ENCODE measurements around the gene SEMG1.

Gene SEMG1

GRCh38 chr20:45221076-45221475, 14.2 kb downstream of the SEMG1 start, which contains the start of gene SEMG2:
SEMG2 (plus strand) TSS chr20:45221373; CDS start chr20:45221390, 17 bp downstream.
- no peak for DNase-seq (ENCODE audit: low spot score)

GRCh38 chr20:45223136-45223535, 16.3 kb downstream of the SEMG1 start:
- no peak for DNase-seq (ENCODE audit: low spot score)

GRCh38 chr20:45226287-45226686, 19.5 kb downstream of the SEMG1 start:
- no peak for DNase-seq (ENCODE audit: low spot score)

GRCh38 chr20:45229264-45230056, 22.6 kb downstream of the SEMG1 start:
- peak; percentile 33 for DNase-seq (ENCODE audit: low spot score)

GRCh38 chr20:45230631-45231030, 23.8 kb downstream of the SEMG1 start:
- no peak for DNase-seq (ENCODE audit: low spot score)

- no peak for DNase-seq (ENCODE audit: low spot score)
Observed at GRCh38 chr20:45235995-45236394, 29.2 kb downstream of the SEMG1 start.

GRCh38 chr20:45238139-45238538, 31.3 kb downstream of the SEMG1 start:
- DNase-seq (ENCODE audit: low spot score), result no peak

- no peak for DNase-seq (ENCODE audit: low spot score)
Observed at GRCh38 chr20:45246109-45246508, 39.3 kb downstream of the SEMG1 start.

- no peak for DNase-seq (ENCODE audit: low spot score)
Observed at GRCh38 chr20:45247865-45248264, 41.0 kb downstream of the SEMG1 start.

- no peak for DNase-seq (ENCODE audit: low spot score)
Observed at GRCh38 chr20:45248609-45249008, 41.8 kb downstream of the SEMG1 start.

- no peak for DNase-seq (ENCODE audit: low spot score)
Observed at GRCh38 chr20:45251884-45252560, 45.2 kb downstream of the SEMG1 start.

- DNase-seq (ENCODE audit: low spot score), result no peak
Observed at GRCh38 chr20:45253261-45253660, 46.4 kb downstream of the SEMG1 start.

- DNase-seq (ENCODE audit: low spot score), result no peak
Observed at GRCh38 chr20:45254383-45255262, 47.8 kb downstream of the SEMG1 start, which contains the start of gene SLPI. SLPI (minus strand) TSS chr20:45254564; CDS start chr20:45254543, 21 bp downstream.

GRCh38 chr20:45257161-45257560, 50.3 kb downstream of the SEMG1 start:
- DNase-seq (ENCODE audit: low spot score), result no peak

- DNase-seq (ENCODE audit: low spot score), result no peak
Observed at GRCh38 chr20:45257711-45258110, 50.9 kb downstream of the SEMG1 start.

GRCh38 chr20:45258259-45258658, 51.4 kb downstream of the SEMG1 start:
- DNase-seq (ENCODE audit: low spot score), result no peak

- DNase-seq (ENCODE audit: low spot score), result no peak
Observed at GRCh38 chr20:45258664-45259063, 51.8 kb downstream of the SEMG1 start.

Measured in hematopoietic multipotent progenitor cell treated with erythropoietin and hydrocortisone succinate and interleukin-3 and kit ligand, for 17 days (in vitro differentiated cells).